ENCODE data around the gene NOL12. TPM values are rescaled to one million over a fixed set of nuclear protein-coding genes. Genes with fewer than 3 reads are reported as not detected.
"Not testable (repeated sequence)": the region's sequence is repeated elsewhere in the genome, so short reads cannot be mapped to it uniquely, and the experiment has no call there.

NOL12 gene, protein sequence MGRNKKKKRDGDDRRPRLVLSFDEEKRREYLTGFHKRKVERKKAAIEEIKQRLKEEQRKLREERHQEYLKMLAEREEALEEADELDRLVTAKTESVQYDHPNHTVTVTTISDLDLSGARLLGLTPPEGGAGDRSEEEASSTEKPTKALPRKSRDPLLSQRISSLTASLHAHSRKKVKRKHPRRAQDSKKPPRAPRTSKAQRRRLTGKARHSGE
- 28.8 and 39.6 TPM in 2 replicates for total RNA-seq (2014; rRNA removed; shearing (Covaris generic))

GRCh38 chr22:37686002-37686982 is at the start of gene NOL12:
Gene NOL12 (plus strand): TSS chr22:37686343. CDS start chr22:37686393, 50 bp downstream.
- DNase-seq (ENCODE audit: low read depth): peak; percentile 86

- no peak for DNase-seq (ENCODE audit: low read depth)
These were observed 49.2 kb upstream of the NOL12 start for GRCh38 chr22:37636949-37637273.

DNA sequence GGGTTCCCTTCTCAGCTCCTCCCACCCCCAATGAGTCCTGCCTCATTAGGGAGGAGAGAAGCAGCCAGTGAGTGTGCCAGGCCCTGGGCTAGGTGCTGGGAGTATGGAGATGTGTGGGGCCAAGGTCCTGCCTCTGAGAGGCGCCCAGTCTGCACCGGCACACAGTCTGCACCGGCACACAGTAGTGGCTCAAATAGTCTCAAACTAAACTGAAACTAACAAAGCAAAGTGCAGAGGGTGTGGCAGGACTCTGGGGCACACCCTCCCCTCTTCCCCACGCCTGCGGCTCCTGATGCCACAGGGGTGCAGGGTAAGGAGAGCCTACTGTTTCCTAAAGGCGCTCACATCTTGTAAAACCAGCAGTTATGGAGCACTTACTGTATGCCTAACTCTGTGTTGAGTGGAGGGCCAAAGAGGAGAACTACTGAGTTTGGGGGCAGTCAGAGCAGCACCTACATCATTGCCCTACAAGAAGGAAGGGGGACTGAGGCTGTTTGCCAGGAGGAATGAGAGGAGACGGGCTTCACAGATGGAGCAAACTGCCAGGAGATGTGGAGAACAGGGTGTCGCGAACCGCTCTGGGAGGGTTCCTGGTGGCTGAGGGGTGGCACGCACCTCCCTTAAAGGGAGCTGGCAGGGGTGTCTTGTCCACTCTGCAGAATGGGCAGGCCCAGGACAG is 47.6 kb upstream of the NOL12 start:
- no peak for DNase-seq (ENCODE audit: low read depth)

DNA sequence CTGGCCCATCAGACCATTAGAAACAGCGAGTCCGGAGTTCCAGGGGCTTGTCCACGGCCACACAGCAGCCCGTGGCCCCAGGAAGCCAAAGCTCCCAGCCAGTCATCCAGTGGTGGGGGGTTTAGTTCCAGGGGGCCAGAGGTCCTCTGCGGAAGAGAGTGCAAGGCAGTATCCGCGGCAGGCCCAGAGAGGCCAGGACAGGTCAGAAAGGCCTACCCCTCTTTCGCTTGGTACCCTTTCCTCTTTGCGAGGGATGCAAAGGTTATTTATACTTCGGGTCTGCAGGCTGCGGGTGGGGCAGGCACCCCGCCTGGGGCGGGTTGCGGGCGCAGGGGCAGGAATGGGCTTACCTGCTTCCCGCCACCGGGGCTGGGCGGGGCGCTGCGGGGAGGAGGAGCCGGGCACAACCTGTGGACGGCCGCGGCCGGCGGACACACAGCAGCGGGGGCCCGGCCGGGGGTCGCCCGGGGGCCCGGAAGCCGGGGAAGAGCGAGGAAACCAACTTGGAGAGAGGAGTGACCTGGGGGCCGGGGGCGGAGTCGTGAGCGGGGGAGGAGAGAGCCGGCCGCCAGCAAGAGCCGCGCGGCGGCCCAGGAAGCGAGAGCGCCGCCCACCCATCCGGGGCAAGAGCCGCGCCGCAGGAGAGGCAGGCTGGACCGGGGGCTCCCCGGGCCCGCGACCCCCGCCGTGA is 46.9 kb upstream of the NOL12 start, which contains the start of gene SH3BP1:
TSS of gene SH3BP1 (plus strand) at position 600 of the 691 bp plus-strand sequence. CDS start 119 bp downstream, outside the sequence.
- DNase-seq (ENCODE audit: low read depth): peak; percentile 66

DNA sequence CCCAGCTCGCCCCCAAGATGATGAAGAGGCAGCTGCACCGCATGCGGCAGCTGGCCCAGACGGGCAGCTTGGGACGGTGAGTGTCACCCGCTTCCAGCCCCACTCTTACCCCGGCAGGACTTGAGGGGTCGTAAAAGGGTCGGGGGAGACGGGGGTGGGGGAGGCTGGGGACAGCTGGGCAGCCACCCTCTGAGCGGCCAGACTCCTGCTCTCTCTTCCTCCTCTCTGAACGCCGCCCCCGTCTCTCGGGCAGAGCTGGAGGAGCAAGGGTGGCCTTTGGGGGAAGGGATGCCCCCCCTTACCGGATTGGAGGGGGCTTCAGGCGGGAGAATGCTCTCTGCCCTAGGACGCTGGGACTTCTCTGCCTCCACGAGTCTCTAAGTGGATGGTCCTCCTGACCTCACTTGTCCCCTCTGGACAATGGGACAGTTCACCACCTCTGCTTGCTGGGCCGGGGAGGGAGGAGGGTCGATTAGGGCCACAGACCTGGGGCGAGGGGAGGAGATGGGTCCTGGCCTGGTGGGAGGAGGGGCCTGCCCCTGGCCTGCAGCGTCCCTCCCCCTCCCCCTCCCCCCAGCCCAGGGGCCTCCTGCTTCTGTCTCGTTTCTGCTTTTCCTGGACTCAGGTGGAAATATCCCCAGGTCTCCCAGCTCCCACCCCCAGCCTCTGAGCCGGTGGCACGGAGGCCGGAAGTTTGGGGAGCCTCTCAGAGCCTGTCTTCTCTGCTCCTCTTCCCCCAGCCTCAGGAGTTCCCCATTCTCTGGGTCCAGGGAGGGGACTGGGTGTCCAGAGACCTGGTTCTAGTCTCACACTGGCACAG is 46.2 kb upstream of the NOL12 start:
- no peak for DNase-seq (ENCODE audit: low read depth)

GRCh38 chr22:37640591-37641560 is 45.3 kb upstream of the NOL12 start:
- DNase-seq (ENCODE audit: low read depth): no peak

GRCh38 chr22:37641561-37641949 is 44.6 kb upstream of the NOL12 start:
- no peak for DNase-seq (ENCODE audit: low read depth)

DNA sequence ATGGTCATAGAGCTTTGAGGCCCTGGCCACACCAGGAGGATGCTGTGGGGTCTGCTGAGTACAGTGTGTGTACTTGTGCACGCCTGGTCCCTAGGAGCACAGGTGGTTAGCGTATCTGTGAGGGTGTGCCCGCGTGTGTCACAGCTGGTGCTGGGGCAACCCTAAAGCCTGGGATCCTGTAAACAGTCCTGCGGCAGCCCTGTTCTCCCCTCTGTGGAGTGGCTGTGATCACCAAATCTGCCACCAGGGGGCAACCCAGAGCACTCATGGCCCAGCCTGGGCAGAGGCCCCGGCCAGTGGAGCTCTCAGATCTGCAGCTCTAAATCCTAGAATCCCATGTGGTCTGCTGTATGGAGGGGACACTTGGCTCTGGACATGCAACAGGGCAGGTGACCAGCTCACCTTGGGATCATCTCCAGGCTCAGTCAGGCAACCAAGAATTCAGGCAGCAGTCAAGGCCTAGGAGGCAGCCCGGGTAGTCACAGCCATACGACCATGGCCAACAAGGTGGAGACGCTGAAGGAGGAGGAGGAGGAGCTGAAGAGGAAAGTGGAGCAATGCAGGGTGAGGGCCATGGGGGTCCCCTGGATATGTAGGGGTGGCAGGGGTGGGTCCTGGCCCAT is 42.8 kb upstream of the NOL12 start:
- peak; percentile 66 for DNase-seq (ENCODE audit: low read depth)

GRCh38 chr22:37647317-37647716 is 38.8 kb upstream of the NOL12 start:
- no peak for DNase-seq (ENCODE audit: low read depth)

DNA sequence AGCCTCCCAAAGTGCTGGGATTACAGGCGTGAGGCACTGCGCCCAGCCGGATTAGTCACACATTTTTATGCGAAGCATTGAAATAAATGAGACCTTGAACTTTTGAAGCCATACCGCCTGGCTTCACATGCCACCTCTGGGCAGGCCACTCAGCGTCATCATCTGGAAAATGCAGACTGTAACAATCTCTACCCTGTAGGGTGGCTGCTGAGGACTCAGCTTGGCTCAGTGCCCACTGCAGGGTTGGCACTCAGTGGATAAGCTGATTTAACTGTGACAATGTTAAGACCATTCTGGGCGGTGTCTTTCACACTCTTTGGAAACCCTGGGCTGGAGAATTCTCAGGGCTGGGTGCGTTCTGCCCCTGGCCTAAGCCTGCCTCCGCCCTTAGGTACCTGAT is 38.2 kb upstream of the NOL12 start:
- no peak for DNase-seq (ENCODE audit: low read depth)

- no peak for DNase-seq (ENCODE audit: low read depth)
These were observed 35.5 kb upstream of the NOL12 start for GRCh38 chr22:37650463-37651136.

DNA sequence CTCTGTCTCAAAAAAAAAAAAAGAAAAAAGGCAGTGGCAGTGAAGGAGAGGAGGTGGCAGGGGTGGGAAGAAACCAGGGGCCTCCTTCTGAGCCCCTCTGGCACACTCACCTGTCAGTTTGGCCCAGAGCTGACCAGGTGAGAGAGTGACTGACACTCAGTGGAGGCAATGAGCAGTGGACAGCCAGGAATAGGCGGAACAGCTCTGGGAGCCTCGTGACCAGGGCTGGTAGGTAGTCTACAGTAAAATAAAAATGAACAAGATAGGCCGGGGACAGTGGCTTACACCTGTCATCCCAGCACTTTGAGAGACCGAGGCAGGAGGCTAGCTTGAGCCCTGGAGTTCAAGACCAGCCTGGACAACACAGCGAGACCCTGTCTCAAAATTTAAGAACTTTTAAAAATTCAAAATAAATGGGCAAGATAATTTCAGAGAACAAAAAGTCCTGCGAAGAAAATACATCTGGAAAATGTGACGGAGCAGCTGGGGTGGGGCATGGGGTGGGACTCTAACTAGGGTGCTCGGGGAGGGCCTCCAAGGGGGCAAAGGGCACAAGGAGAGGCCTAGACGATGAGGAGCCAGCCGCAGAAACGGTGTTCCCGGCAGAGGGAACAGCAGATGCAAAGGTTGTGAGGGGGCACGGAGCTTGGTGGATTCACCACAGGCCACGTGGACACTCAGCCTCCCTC is 31.4 kb upstream of the NOL12 start:
- DNase-seq (ENCODE audit: low read depth): no peak

GRCh38 chr22:37655252-37655563 is 30.9 kb upstream of the NOL12 start:
- DNase-seq (ENCODE audit: low read depth): no peak

DNA sequence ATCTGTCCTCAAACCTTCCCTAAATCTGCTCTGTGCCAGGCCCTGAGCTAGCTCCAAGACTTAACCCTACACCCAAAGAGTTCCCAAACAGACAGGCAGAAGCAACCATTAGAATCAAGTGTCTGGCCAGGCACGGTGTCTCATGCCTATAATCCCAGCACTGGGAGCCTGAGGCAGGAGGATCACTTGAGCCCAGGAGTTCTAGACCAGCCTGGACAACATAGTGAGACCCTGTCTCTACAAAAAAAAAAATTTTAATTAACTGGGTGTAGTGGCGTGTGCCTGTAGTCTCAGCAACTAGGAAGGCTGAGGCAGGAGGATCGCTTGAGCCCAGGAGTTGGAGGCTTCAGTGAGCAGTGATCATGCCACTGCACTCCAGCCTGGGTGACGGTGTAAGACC is 29.6 kb upstream of the NOL12 start:
- not testable (repeated sequence) for DNase-seq (ENCODE audit: low read depth)

DNA sequence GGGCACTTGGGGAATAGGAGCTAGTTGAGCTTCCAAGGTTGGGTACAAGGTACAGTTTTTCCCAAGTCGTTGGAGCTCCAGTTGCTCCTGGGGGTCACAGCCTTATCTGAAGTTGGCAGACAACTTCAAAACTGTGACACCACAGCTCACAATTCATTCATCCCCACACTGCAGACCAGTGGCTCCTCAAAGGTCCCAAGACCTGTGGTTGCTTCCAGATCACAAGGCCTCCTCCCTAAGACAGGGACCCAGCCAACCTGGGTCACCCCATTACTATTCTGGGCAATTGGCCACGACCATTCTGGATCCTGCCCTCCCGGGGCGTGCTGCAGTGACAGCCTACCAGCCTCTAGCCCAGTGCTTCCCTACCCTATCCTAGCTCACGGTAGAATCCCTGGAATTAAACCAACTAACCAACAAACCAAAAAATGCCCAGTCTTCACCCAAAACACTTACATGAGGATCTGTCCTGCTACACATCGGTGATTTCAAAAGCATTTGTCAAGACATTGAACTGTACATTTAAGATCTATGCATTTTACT is 28.5 kb upstream of the NOL12 start:
- DNase-seq (ENCODE audit: low read depth): no peak

- peak; percentile 100 for DNase-seq (ENCODE audit: low read depth)
These were observed 27.7 kb upstream of the NOL12 start, which contains the start of gene PDXP for GRCh38 chr22:37658133-37659065. Gene PDXP (plus strand): TSS chr22:37658723. CDS start chr22:37658783, 60 bp downstream.

All from RPMI7951 (cell line).